Panc1 (cell line): ENCODE measurements around the gene CDC42EP5. TPM values are rescaled to one million over a fixed set of nuclear protein-coding genes. Genes with fewer than 3 reads are reported as not detected.
"Not testable (repeated sequence)": the region's sequence is repeated elsewhere in the genome, so short reads cannot be mapped to it uniquely, and the experiment has no call there.

Source experiments
- ATAC-seq: fragments of 200-7000 bp; cut with Tn5 transposase; 2 replicates; pipeline ENCODE4 v1.9.1; 2020; ENCODE audit warnings: mild to moderate bottlenecking, moderate library complexity
- BruUV-seq: library from RNA; stranded (reverse); fragments of 400-500 nt; replicated peaks from 2 replicates; lab custom pipeline; 2021; lab: Mats Ljungman, UMichigan
- CTCF ChIA-PET: fragments of 300-600 bp; sonication (Branson Sonifier 250); formaldehyde crosslinking; loops from one replicate; lab custom pipeline; 2022; ENCODE audit warnings: antibody characterized with exemption; lab: Charles Lee
- POLR2A ChIA-PET: fragments of 300-600 bp; sonication (Branson Sonifier 250); formaldehyde crosslinking; loops from one replicate; lab custom pipeline; 2022; ENCODE audit warnings: antibody characterized with exemption; lab: Charles Lee
- DNase-seq: peaks from one replicate; pipeline ENCODE4 v3.0.0-alpha.2; 2010; ENCODE audit warnings: low read depth, low spot score
- H3K27ac ChIP-seq: 2 replicates; pipeline ENCODE4 v1.5.1; 2011; ENCODE audit warnings: mild to moderate bottlenecking, low read length, inconsistent platforms
- H3K27me3 ChIP-seq: fragments of 200-500 bp; sonication (Bioruptor generic); 2 replicates; pipeline ENCODE4 v1.6.0; 2014; ENCODE audit warnings: low read length, inconsistent platforms; ENCODE audit not compliant: control insufficient read depth, insufficient read depth
- H3K36me3 ChIP-seq: fragments of 200-500 bp; sonication (Bioruptor generic); 2 replicates; pipeline ENCODE4 v1.5.1; 2014; ENCODE audit warnings: inconsistent platforms, mild to moderate bottlenecking, low read length, moderate library complexity; ENCODE audit not compliant: control insufficient read depth, insufficient read depth
- H3K4me1 ChIP-seq: 2 replicates; pipeline ENCODE4 v1.5.1; 2011; ENCODE audit warnings: inconsistent platforms, mild to moderate bottlenecking, low read length, moderate library complexity; ENCODE audit not compliant: control insufficient read depth, insufficient read depth
- H3K4me3 ChIP-seq, 2 experiments: 2 replicates each; pipeline ENCODE4 v1.5.1; 2011 to 2012; ENCODE audit warnings: low read depth in 2 of 2, low read length in 2 of 2, mild to moderate bottlenecking in 2 of 2, inconsistent platforms in 1 of 2, moderate library complexity in 1 of 2
- H3K9me3 ChIP-seq: fragments of 200-500 bp; sonication (Bioruptor generic); 2 replicates; pipeline ENCODE4 v1.5.1; 2014; ENCODE audit warnings: low read depth, mild to moderate bottlenecking, inconsistent platforms, low read length, moderate library complexity; ENCODE audit not compliant: control insufficient read depth, insufficient read depth
- CTCF ChIP-seq: fragments of 450-650 bp; IDR thresholded peaks from 2 replicates; pipeline ENCODE4 v1.5.1; 2017; ENCODE audit warnings: mild to moderate bottlenecking
- POLR2AphosphoS5 ChIP-seq: IDR thresholded peaks from 2 replicates; pipeline ENCODE4 v1.6.1; 2012; ENCODE audit warnings: mild to moderate bottlenecking, low read depth, low read length, moderate library complexity
- REST ChIP-seq, 2 experiments: IDR thresholded peaks; 2 replicates each; pipeline ENCODE4 v1.6.1; 2011 to 2012; ENCODE audit warnings: low read depth in 2 of 2, control low read depth in 1 of 2, low read length in 1 of 2, mild to moderate bottlenecking in 1 of 2, moderate library complexity in 1 of 2; ENCODE audit not compliant: insufficient read depth in 1 of 2
- SIN3A ChIP-seq: IDR thresholded peaks from 2 replicates; pipeline ENCODE4 v1.6.1; 2012; ENCODE audit warnings: low read depth, mild to moderate bottlenecking, low read length, moderate library complexity, borderline replicate concordance; ENCODE audit not compliant: insufficient read depth
- TCF7L2 ChIP-seq: IDR thresholded peaks from 2 replicates; pipeline ENCODE4 v1.6.1; 2011; ENCODE audit warnings: mild to moderate bottlenecking, low read depth, low read length, inconsistent platforms
- in situ Hi-C: cut with HindIII; loops from 2 replicates; pipeline ENCODE4 v1.10.0; 2016; ENCODE audit warnings: low sequenced_read_pairs, low pct_unique_long_range_greater_than_20kb
- intact Hi-C: fragments of 100-400 bp; cut with micrococcal nuclease; formaldehyde crosslinking; loops from one replicate; pipeline ENCODE4 v1.10.0; 2022; ENCODE audit not compliant: unreplicated experiment
- total RNA-seq: library from RNA; stranded (reverse); gene quantifications from one replicate; pipeline ENCODE4 v1.2.1, GENCODE V29; 2021; ENCODE audit not compliant: unreplicated experiment

Gene CDC42EP5
- total RNA-seq, 1 experiment from 2014 or later, result 7.1 TPM

GRCh38 chr19:54493967-54494585 is 21.0 kb upstream of the CDC42EP5 start:
- Histone ChIP-seq H3K4me1 (no peaks in the 10 kb centered on the region), H3K36me3 (no peaks in the 10 kb centered on the region), H3K27me3 (peaks cover 24% of the 10 kb centered on the region), H3K9me3 (no peaks in the 10 kb centered on the region), H3K4me3 (no peak overlapping the region), H3K27ac (no peak overlapping the region)
- CTCF ChIA-PET, result no interaction called here
- intact Hi-C loops (no loop called here), in situ Hi-C loops (no loop called here)
- POLR2A ChIA-PET, result no interaction called here
- no peak for ATAC-seq
- TF ChIP-seq REST (IDR thresholded peaks at IDR 0.05; ENCODE audit: insufficient read depth in 1 of 2, low read depth in 2 of 2, low read length in 1 of 2), result no peak
- TF ChIP-seq POLR2AphosphoS5, result no peak
- TF ChIP-seq SIN3A, result no peak
- TF ChIP-seq CTCF, result no peak
- no peak for TF ChIP-seq TCF7L2
- DNase-seq, result no peak
- BruUV-seq, result no TSS peak

- DNase-seq, H3K36me3 ChIP-seq, in situ Hi-C loops, H3K4me1 ChIP-seq, BruUV-seq, intact Hi-C loops, CTCF ChIA-PET, H3K4me3 ChIP-seq, H3K9me3 ChIP-seq, H3K27ac ChIP-seq, ATAC-seq: not testable (repeated sequence)
- POLR2A ChIA-PET, result interaction anchor here (0.7 kb wide), 1 partner anchor 917 kb away, joined by 3 read pairs; no protein-coding TSS in a partner anchor
- H3K27me3 ChIP-seq, result peaks cover 25% of the 10 kb centered on the region
These were observed 20.0 kb upstream of the CDC42EP5 start for GRCh38 chr19:54493056-54493455.

GRCh38 chr19:54492568-54492967 is 19.5 kb upstream of the CDC42EP5 start:
- in situ Hi-C loops (no loop called here), intact Hi-C loops (no loop called here)
- no peaks in the 10 kb centered on the region for H3K4me1 ChIP-seq
- H3K27me3 ChIP-seq, result peaks cover 25% of the 10 kb centered on the region
- H3K9me3 ChIP-seq, result no peaks in the 10 kb centered on the region
- no peak overlapping the region for H3K4me3 ChIP-seq
- DNase-seq (no peak), ATAC-seq (no peak)
- ChIA-PET POLR2A (no interaction called here), CTCF (no interaction called here)
- no peak overlapping the region for H3K27ac ChIP-seq
- TF ChIP-seq SIN3A (no peak), REST (IDR thresholded peaks at IDR 0.05; ENCODE audit: insufficient read depth in 1 of 2, low read depth in 2 of 2, low read length in 1 of 2) (no peak)
- H3K36me3 ChIP-seq, result no peaks in the 10 kb centered on the region
- BruUV-seq, result no TSS peak
